ENCODE data around the gene TMEM184C. TPM values are rescaled to one million over a fixed set of nuclear protein-coding genes. Genes with fewer than 3 reads are reported as not detected.
A peak's percentile ranks its signal among the peaks of the same experiment; 100 is the strongest.

Gene TMEM184C
- 32.6 and 32.9 TPM in 2 replicates for total RNA-seq (2014; rRNA removed)
- polyA plus RNA-seq (2012): 16.4 TPM

- peak; percentile 95 for DNase-seq (ENCODE audit: low read depth)
Observed at GRCh38 chr4:147617173-147617840, at the start of gene TMEM184C. Gene TMEM184C (plus strand): TSS chr4:147617397. CDS start chr4:147617957, 560 bp downstream.

- no peak for DNase-seq (ENCODE audit: low read depth)
Observed at GRCh38 chr4:147570616-147571015, 46.6 kb upstream of the TMEM184C start.

- DNase-seq (ENCODE audit: low read depth): no peak
Observed at GRCh38 chr4:147571036-147571770, 46.0 kb upstream of the TMEM184C start.

- DNase-seq (ENCODE audit: low read depth): no peak
Observed at GRCh38 chr4:147576084-147576483, 41.1 kb upstream of the TMEM184C start.

- DNase-seq (ENCODE audit: low read depth): peak; percentile 99
Observed at GRCh38 chr4:147578051-147578476, 39.1 kb upstream of the TMEM184C start.

DNA sequence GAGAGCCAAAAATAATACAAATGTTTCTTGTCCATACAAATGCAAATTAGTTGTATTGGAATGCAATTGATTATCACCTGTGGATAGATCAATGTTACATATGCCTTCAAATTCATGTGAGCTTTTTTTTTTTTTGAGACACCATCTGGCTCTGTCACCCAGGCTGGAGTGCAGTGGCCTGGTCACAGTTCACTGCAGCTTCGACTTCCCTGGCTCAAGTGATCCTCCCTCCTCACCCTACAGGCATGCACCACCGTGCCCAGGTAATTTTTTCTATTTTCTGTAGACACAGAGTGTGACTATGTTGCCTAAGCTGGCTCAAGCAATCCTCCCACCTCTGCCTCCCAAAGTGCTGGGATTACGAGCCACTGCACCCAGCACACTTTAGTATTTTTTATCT is 38.6 kb upstream of the TMEM184C start:
- no peak for DNase-seq (ENCODE audit: low read depth)

GRCh38 chr4:147580396-147580795 is 36.8 kb upstream of the TMEM184C start:
- peak; percentile 41 for DNase-seq (ENCODE audit: low read depth)

DNA sequence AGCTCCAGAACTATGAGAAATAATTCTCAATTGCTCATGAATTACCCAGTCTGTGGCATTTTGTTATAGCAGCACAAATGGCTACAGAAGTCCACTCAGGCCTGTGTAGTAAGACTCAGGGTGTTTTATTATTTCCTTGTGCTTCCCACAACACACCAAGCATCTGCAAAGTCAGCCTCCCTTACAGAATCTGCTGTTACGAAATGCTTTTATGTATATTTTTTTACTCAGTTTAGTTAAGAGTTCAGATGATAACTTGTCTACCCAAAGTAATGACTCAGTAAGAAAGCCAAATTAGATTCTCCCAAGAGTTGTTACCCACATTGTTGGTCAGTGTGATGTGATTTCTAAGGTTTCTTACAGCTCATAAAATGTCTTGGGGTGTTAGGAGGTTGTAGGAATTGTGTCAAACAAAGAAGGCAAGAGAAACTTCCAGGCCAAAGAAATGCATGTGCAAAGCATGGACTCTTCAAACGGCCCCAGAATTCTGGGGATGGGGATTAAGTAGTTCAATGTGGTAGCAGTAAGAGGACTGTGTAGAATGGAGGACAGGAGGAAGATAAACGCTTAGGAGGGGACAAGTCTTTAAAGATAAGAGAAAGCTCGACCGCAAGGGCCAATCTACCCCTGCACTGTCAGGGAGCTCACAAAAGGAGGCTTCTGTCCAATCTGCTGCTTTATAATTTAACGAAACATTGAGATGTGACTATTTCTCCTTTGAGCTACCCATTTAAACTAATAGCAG is 35.4 kb upstream of the TMEM184C start:
- DNase-seq (ENCODE audit: low read depth): no peak

DNA sequence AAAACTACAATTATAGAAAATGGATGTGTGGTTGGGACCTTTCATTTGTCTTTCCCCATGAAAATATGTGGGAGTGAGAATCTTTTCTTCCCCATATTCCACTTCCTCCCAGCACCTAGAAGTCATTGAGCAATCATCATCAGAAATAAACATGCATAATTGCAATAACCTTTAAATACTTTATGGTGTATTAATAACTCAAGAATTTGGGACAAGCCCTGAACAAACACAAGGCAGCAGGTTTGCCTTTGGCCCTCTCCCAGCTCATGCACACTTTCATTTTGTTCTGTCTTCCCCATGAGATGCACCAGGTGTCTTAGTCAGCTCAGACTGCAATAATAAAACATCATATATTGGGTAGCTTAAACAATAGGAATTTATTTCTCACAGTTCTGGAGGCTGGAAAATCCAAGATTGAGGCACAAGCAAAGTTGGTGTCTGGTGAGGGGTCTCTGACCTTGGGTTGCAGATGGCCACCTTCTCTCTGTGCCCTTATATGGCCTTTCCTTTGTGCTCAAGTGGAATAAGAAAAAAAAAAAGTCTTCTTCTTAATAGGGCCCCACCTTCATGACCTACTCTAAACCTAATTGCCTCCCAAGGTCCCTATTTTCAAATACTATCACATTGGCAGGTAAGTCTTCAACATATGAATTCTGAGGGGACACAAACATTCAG is 34.7 kb upstream of the TMEM184C start:
- DNase-seq (ENCODE audit: low read depth): peak; percentile 46

DNA sequence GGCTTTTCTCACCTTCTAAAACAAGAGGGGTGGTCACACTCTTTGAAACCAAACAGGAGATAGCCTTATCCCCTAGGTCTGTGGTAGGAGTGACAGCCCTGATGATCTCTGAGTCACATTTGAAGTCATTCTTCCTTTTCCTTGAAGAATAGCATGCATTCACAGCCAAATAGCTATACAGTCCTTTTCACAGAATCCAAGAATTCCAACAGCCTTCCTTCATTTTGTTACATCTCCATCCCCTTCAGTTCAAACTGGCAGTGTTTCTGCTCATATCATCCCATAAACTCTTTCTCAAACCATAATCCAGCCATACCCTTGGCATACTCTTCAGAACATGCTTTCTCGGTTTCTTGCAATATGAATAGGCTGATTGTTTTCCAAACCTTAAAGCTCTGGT is 33.3 kb upstream of the TMEM184C start:
- DNase-seq (ENCODE audit: low read depth): no peak

DNA sequence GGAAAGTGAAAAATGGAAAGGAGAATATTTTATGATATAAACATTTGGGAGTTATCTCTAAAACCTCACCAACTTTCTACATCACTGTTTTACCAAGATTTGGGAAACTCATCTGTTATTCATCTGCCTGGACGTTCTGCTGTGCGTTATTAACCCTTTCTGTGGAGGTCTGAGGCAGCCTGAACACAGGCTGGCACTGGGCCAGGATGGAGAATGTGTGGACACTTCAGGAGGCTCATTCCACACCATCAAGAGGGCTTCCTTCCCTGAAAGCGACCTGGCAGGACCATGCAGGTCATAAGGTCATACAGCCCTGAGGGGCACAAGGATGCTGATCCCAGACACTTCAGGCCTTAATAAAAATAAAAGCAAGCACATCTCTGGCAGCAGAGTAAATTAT is 31.2 kb upstream of the TMEM184C start:
- DNase-seq (ENCODE audit: low read depth): no peak

DNA sequence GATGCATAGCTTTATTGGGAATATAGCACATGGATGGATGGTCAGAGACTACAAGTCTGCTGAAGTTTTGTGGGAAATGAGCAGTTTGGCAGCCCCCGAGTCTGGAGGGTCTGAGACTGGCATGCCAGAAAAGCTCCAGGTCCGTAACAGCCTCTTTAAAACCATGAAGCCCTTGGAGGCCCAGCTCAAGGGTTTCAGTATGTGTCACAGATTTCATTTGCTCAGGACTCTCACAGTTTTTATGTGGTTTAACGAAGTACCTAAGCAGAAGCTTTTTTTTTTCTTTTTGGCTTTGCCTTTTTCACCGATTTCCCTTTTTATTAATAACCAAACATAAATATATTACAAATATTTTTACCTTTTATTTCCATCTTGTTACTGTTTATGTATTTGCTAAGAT is 30.6 kb upstream of the TMEM184C start:
- DNase-seq (ENCODE audit: low read depth): no peak

DNA sequence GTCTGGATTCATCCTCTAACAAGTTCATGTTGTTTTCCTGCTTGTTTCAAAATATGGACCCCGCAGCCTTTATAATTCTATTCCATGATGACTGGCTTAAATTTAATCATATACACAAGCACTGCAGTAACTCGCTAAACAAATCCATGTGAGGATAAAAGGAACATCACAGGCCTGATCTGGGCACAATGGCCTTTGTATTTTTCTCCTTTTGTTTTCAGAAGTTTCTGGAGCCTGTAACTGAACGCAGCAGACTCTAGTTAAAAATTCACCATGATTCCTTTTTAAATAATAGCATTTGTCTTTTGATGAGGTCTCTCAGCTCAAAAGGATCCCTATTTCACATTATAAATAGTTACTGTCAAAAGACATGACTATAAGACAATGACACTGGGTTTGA is 30.2 kb upstream of the TMEM184C start:
- no peak for DNase-seq (ENCODE audit: low read depth)

DNA sequence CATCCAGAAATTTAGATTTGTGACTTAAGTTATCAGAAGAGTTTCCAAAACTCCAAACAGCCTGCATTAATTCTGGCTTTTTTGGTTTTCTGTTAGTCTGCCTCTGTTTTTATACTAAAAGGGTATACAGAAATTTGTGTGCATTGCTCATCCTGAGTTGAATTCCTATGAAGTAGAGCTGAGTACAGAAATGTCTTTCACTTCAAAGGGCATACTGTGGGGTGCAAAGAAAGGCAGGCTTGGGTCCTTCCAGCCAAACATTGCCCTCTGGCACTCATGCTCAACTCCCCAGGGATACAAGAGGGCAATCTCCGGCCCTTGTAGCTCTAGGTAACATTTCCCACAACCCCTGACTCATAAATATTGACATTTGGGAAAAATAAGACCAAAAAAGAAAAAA is 27.6 kb upstream of the TMEM184C start:
- peak; percentile 62 for DNase-seq (ENCODE audit: low read depth)

GRCh38 chr4:147590249-147590920 is 26.8 kb upstream of the TMEM184C start:
- DNase-seq (ENCODE audit: low read depth): peak; percentile 81

- DNase-seq (ENCODE audit: low read depth): no peak
Observed at GRCh38 chr4:147591106-147591505, 26.1 kb upstream of the TMEM184C start.

- DNase-seq (ENCODE audit: low read depth): no peak
Observed at GRCh38 chr4:147594107-147594506, 23.1 kb upstream of the TMEM184C start.

DNA sequence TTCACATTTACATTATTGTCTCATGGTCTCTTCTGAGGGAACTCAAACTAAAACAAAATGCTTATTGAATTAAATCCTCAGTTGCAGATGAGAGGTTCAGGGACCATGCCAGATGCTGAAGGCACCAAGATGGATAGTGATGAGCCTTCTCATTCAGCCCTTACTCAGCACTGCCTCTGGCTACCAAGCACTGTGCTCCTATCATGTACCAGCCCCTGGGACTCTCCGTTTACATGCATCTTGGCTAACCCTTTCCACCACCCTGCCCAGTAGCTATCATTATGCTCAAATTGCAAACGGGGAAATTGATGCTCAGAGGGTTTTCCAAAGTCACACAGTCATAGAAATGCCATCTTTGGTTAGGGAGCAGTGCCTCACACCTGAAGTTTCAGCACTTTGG is 22.6 kb upstream of the TMEM184C start:
- no peak for DNase-seq (ENCODE audit: low read depth)

- DNase-seq (ENCODE audit: low read depth): no peak
Observed at GRCh38 chr4:147596377-147596776, 20.8 kb upstream of the TMEM184C start.

DNA sequence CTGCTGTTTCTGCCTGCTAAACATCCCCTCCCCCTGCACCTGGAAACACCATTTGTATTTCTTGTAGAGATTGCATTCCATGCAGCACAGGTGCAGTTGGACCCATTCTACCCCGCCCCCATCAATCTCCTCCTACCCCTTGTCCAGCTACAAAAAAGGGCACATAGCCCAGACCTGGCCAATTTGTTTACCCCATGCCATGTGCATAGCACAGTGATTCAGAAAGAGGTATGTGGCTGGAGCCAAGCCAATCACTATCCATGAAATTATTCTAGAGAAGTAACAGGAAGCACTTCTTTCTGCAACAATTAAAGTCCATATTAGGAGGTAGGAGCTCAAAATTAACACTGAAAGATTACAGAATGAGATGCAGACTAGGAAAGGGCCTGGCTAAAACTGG is 20.2 kb upstream of the TMEM184C start:
- peak; percentile 82 for DNase-seq (ENCODE audit: low read depth)

GRCh38 chr4:147597561-147597960 is 19.6 kb upstream of the TMEM184C start:
- no peak for DNase-seq (ENCODE audit: low read depth)
